Skeletal muscle cell (primary cell): Measurements from ENCODE around the gene TGM2.

ENCODE experiments used
- DNase-seq: peaks from one replicate; pipeline ENCODE4 v3.0.0-alpha.2; 2010; ENCODE audit warnings: low read depth
- H3K4me3 ChIP-seq: 2 replicates; pipeline ENCODE4 v1.5.1; 2011; ENCODE audit warnings: low read depth, mild to moderate bottlenecking, control low read depth, low read length, moderate library complexity

Gene TGM2

GRCh38 chr20:38148328-38149102 lies 16.6 kb downstream of the TGM2 start:
- DNase-seq: no peak
- no peak overlapping the region for H3K4me3 ChIP-seq

- DNase-seq: no peak
- no peak overlapping the region for H3K4me3 ChIP-seq
These were observed 17.3 kb downstream of the TGM2 start for GRCh38 chr20:38147751-38148150.

DNA sequence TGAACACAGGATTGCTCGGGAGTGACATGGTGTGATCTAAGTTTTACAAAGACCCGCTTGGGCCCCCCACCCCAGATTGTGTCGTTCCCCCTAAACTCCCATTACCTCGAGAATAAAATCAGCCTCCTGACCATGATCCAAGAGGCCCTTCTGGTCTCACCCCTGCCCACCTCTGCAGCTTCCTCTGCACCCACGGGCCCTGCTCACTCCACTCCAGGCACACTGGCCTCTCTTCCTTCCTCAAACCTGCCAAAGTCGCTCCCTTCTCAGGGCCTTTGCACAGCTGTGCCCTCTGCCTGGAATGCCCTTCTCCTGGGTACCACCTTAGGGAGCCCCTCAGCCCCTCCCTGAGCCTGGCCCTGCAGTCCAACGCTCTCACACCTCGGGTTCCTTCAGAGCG lies 17.9 kb downstream of the TGM2 start:
- no peak overlapping the region for H3K4me3 ChIP-seq
- DNase-seq: no peak

- DNase-seq: no peak
- no peak overlapping the region for H3K4me3 ChIP-seq
These were observed 18.4 kb downstream of the TGM2 start for GRCh38 chr20:38146628-38147027.

DNA sequence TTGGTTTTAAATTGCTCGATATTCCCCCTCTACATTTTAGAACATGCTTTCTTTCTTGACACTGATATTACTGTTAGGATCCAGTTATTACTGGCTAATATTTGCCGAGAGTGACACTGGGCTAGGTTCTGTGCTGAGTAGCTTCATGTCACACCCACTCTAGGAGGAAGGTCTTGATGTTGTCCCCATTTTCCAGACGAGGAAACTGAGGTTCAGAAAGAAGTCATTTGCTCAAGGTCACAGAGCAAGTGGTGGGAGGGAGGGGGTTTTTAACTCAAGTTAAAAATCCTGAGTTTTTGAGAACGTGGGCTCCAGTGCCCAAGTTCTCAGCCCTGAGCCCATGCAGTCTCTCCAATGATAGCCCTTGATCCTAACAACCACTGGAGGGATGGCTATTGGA lies 18.9 kb downstream of the TGM2 start:
- no peak for DNase-seq
- no peak overlapping the region for H3K4me3 ChIP-seq

GRCh38 chr20:38145729-38146075 lies 19.4 kb downstream of the TGM2 start:
- H3K4me3 ChIP-seq: no peak overlapping the region
- no peak for DNase-seq

- no peak for DNase-seq
- H3K4me3 ChIP-seq: no peak overlapping the region
These were observed 19.9 kb downstream of the TGM2 start for GRCh38 chr20:38144974-38145728.

DNA sequence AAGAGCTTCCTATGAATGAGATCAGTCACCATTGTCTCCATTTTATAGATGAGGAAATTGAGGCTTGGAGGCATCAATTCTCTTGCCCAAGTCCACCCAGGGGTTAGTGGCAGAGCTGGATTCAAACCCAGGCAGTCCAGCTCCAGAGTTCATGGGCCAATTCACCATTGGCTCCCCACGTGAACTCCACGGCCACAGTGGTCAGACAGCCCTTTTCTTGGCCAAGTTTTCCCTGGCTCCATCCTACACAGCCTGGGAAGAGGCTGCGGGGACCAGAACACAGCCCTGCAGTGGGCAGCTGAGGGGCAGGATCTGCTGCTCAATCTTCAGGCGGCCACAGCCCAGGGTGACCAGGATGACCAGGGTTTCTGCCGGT lies 20.5 kb downstream of the TGM2 start:
- H3K4me3 ChIP-seq: no peak overlapping the region
- DNase-seq: no peak

DNA sequence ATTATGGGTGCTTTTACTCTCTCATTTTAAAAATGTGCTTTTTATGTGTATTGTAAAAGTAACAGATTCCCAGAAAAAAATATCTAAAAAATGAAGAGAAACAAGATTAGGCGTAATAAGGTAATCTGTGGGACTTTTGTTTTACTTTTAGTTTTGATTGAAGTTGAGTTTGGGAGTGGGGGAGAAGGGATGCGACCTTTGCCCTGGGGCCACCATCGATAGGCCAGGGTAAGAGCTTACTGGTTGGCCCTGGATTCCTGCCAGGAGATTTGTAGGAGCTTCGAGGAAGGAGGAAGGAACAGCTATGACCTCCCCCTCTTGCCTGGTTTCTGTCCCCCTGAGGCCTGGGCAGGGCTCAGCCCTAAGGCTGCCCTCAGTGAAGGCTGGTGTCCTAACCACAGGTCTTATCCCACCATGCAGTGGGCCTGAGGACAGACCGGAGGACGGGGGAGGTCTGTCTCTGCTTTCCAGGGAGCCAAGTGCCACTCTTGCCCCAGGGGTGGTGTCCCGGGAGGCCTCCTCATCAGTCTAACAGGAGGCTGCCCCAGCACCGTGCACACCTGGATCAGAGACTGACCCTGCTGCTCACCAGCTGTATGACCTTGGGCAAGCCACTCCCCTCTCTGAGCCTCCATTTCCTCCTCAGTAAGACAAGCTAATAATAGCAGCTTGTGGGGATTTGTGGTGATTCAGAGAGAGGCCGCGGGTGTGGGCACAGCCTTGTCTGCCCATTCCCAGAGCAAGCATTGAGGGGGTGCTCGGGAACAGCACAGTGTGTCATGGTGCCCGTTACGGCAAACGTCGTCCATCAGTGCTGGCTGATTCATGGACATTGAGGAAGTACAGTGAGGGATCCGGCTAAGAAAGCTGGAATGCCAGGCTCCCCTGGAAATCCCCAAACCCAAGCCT lies 21.2 kb downstream of the TGM2 start:
- no peak overlapping the region for H3K4me3 ChIP-seq
- DNase-seq: peak; percentile 84

DNA sequence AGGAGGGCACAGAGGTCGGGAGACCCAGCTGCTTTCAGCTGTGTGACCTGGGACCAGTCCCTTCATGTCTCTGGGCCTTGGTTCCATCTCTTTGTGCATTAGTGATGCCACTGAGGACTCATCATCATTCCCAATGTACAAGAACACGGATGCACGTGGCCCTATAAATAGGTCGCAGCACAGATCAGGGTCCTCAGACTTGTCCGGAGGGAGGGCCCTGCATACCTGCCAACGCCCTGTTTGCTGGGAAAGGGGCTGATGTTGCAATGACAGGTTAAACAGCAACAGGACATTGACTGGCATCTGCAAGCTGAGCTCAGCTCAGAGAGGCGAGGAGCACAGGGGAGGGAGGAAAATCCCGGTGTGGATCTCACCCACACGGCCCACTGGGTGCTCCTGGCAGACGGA lies 21.8 kb downstream of the TGM2 start:
- no peak for DNase-seq
- no peak overlapping the region for H3K4me3 ChIP-seq

DNA sequence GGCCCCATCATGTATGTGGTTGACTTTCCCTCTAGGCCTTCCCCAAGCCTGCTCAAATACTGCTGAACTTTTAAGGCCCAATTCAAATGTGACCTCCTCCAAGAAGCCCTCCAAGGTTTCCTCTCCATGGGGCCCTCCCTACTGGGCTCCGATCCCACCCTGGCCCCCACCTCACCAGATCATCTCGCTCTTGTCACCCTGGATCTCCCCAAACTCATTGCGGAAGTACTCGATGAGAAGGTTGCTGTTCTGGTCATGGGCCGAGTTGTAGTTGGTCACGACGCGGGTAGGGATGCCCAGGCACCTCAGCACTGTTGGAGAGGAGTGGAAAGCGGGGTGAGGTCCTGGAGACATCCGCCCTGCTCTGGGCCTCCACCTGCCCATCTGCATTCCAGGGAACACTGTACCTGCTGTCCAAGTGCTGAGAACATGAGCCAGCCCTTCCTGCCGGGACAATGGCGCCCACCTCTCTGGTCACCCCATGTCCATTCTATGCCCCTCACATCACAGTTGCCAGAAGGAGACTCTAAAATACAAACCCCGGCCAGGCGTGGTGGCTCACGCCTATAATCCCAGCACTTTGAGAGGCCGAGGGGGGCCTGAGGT lies 23.1 kb downstream of the TGM2 start:
- DNase-seq: no peak

DNA sequence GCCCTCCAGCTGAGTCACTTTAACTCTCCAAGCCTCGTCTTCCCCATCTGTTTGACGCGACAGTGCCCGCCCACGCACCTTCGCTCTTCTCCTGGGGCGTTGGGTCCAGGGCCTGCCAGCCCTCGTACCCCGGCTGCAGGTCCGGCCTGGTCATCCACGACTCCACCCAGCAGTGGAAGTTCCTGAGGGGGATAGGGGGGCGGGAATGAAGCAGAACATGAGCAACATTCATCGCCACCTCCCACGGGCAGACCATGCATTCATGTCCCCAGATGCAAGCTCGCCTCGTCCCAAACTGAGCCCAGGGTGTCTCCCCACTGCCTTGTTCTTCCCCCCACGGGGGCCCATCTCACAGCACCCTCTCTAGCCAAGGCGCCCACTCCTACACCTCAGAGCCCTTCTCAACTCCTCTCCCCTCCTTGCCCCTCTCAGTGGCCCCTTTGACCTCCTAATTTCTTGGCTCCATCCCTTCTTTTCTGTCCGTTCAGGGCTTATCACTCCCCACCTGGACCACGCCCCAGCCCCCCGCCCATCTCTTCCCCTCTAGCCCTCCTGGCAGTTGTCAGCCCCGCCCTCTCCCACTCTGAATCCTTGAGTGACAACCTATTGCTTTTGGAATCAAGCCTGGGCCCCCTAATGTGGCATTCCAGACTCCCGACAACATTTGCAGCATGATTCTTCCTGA lies 23.7 kb downstream of the TGM2 start:
- no peak for DNase-seq
- H3K4me3 ChIP-seq: no peak overlapping the region

More for the DNA sequence above, 23.1 kb downstream of the TGM2 start:
- no peak overlapping the region for H3K4me3 ChIP-seq

- no peak overlapping the region for H3K4me3 ChIP-seq
- no peak for DNase-seq
These were observed 24.9 kb downstream of the TGM2 start for GRCh38 chr20:38139977-38140753.

DNA sequence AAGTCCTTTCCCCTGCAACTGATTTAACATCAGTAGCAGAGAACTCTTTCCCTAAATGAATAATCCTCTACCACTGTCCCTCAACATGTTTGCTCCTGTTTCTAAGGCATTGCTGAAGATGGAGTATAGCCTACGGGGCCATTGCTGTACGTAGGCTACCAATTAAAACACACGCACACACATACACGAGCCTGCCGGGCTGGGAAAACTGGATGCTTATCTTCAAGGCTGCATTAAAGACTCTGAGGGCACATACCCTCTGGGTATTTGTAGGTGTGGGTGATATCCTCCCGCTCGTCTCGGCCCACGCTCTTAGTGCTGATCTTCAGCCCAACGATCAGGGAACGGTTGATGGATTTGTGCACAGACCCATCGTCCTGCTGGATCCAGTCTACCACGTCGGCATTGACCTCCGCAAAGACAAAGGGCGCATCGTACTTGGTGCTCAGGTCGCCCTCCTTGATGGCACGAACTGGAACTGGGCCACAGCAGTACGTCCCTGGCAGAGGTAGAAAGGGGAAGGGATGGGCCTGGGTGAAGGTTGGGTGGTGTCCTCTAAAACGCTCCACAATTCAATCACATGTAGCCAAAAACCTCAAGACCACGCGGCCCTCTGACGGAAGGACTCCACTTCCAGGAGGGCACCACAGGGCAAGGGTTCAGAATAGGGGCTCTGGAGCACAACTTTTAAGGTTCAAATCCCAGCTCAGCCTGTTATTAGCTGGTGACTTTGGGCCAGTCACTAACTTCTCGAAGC lies 25.7 kb downstream of the TGM2 start:
- H3K4me3 ChIP-seq: no peak overlapping the region
- no peak for DNase-seq

DNA sequence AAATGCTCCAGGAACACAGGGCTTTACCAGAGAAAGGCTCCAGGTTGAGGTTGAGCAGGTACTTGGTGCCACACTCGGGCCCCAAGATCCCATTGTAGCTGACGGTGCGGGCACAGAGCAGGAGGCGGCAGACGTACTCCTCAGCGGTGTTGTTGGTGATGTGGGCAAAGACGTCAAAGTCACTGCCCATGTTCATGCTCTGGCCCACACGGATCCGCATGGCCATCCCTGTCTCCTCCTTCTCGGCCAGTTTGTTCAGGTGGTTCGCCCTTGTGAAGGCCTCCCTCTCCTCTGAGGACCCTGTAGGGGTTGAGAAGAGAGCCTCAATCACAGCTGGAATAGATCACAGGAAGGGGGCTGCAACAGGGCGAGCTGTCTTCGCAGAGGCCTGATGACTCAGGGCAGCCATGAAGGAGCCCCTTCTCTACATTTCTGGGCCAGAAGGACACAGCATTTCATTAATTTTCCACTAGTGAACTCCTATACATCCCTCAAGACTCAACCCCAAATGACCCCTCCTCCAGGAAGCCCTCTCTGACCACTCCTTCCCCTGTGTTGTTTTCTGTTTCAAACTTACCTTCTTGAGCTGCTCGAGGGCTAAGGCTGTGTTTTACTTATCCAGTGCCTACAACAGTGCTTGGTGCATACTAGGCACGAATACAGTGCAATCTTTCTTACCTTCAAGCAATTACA lies 26.8 kb downstream of the TGM2 start:
- no peak for DNase-seq
- no peak overlapping the region for H3K4me3 ChIP-seq

DNA sequence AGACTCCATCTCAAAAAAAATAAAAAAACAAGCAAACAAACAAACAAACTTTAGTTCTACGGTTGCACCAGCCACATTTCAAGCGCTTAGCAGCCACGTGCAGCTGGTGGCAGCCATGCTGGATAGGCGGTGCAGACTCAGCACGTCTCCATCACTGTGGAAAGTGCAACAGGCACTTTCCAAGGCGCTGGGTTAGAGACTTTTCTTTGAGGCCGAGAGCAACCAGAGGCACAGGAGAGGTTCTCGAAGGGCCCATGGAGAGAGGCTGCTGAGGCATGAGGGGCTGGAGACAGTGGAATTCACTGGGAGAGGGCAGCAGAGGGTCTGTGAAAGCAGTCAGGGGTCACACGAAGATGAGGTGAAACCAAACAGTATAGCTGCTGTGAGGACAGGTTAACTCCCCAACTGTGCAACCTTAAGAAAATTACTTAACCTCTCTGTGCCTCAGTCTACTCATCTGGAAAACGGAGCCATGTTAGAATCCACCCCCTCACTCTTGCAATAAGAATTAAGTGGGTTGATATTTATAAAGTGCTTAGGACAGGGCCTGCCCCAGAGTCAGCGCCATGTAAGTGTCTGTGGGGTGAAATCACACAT lies 27.5 kb downstream of the TGM2 start:
- H3K4me3 ChIP-seq: no peak overlapping the region
- no peak for DNase-seq
